Measurements from ENCODE around the gene WDFY3. TPM values are rescaled to one million over a fixed set of nuclear protein-coding genes. Genes with fewer than 3 reads are reported as not detected.

WDFY3 gene
- total and polyA plus RNA-seq, 9 donors, result 13.2 to 90.0 (median 77.4) TPM

DNA sequence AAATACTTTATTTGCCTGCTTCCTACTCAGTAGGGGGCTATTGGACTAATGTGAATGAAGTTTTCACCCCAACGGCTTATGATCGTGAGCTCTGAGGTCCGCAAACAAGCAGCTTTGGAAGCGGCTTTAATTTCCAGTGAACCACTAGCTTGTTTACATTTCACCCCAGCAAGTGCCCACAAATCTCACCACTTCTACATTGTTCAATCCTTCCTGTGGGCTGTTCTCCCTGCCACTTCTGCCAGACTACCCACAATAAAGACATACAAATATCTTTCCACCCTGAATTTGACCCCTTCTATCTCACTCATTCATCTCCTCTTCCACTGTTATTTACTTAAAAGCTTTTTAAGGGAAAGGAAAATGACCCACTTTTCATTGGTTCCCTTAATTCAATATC lies 285.5 kb downstream of the WDFY3 start:
- Histone ChIP-seq H3K27me3 (no peaks in the 10 kb centered on the region), H3K4me3 (no peak overlapping the region), H3K27ac (no peak overlapping the region), H3K36me3 (no peaks in the 10 kb centered on the region), H3K4me1 (ENCODE audit: insufficient read depth) (peaks cover 2% of the 10 kb centered on the region), H3K9me3 (no peaks in the 10 kb centered on the region)
- intact Hi-C loops (cut with DNase I), result no loop called here
- 89 to 94% (median 91%) methylated on average over 4 of the region's 4 CpGs for WGBS, 3 donors
- TF ChIP-seq POLR2A (IDR thresholded peaks at IDR 0.05), result no peak
- no peak for TF ChIP-seq CTCF (IDR thresholded peaks at IDR 0.05)
- no peak for TF ChIP-seq EP300 (IDR thresholded peaks at IDR 0.05)
- no peak for DNase-seq

GRCh38 chr4:84678976-84679744 lies 287.3 kb downstream of the WDFY3 start:
- no peak for TF ChIP-seq CTCF (IDR thresholded peaks at IDR 0.05)
- TF ChIP-seq POLR2A (IDR thresholded peaks at IDR 0.05), result no peak
- TF ChIP-seq EP300 (IDR thresholded peaks at IDR 0.05), result no peak
- no peaks in the 10 kb centered on the region for H3K36me3 ChIP-seq
- WGBS, 3 donors, result 66 to 71% (median 70%) methylated on average over 14 of the region's 14 CpGs
- no peaks in the 10 kb centered on the region for H3K27me3 ChIP-seq
- H3K9me3 ChIP-seq, result no peaks in the 10 kb centered on the region
- no peak overlapping the region for H3K4me3 ChIP-seq
- H3K4me1 ChIP-seq (ENCODE audit: insufficient read depth), result peaks cover 2% of the 10 kb centered on the region
- H3K27ac ChIP-seq, result no peak overlapping the region
- intact Hi-C loops (cut with DNase I), result no loop called here
- no peak for DNase-seq

GRCh38 chr4:84677995-84678394 lies 288.5 kb downstream of the WDFY3 start:
- 94 to 98% (median 97%) methylated on average over 5 of the region's 5 CpGs for WGBS, 3 donors
- H3K36me3 ChIP-seq, result no peaks in the 10 kb centered on the region
- H3K4me1 ChIP-seq (ENCODE audit: insufficient read depth), result peaks cover 2% of the 10 kb centered on the region
- intact Hi-C loops (cut with DNase I), result no loop called here
- H3K4me3 ChIP-seq, result no peak overlapping the region
- no peak for TF ChIP-seq POLR2A (IDR thresholded peaks at IDR 0.05)
- TF ChIP-seq EP300 (IDR thresholded peaks at IDR 0.05), result no peak
- TF ChIP-seq CTCF (IDR thresholded peaks at IDR 0.05), result no peak
- DNase-seq, result no peak
- no peak overlapping the region for H3K27ac ChIP-seq
- H3K9me3 ChIP-seq, result no peaks in the 10 kb centered on the region
- no peaks in the 10 kb centered on the region for H3K27me3 ChIP-seq

- TF ChIP-seq CTCF (IDR thresholded peaks at IDR 0.05) (no peak), EP300 (IDR thresholded peaks at IDR 0.05) (no peak), POLR2A (IDR thresholded peaks at IDR 0.05) (no peak)
- H3K27ac ChIP-seq, result no peak overlapping the region
- no peaks in the 10 kb centered on the region for H3K27me3 ChIP-seq
- H3K36me3 ChIP-seq, result no peaks in the 10 kb centered on the region
- intact Hi-C loops (cut with DNase I), result no loop called here
- WGBS, 3 donors, result 84 to 91% (median 85%) methylated on average over 9 of the region's 9 CpGs
- no peaks in the 10 kb centered on the region for H3K9me3 ChIP-seq
- no peak overlapping the region for H3K4me3 ChIP-seq
- DNase-seq, result no peak
- H3K4me1 ChIP-seq (ENCODE audit: insufficient read depth), result peaks cover 2% of the 10 kb centered on the region
Measured at GRCh38 chr4:84677093-84677492, 289.4 kb downstream of the WDFY3 start.
